ENCODE data around the gene NHERF1. TPM values are rescaled to one million over a fixed set of nuclear protein-coding genes. Genes with fewer than 3 reads are reported as not detected.

The NHERF1 gene
- polyA plus RNA-seq, 1 donor (not counting 4 experiments of a cell fraction or from before 2014, with no cell fraction given): 45.6 TPM

DNA sequence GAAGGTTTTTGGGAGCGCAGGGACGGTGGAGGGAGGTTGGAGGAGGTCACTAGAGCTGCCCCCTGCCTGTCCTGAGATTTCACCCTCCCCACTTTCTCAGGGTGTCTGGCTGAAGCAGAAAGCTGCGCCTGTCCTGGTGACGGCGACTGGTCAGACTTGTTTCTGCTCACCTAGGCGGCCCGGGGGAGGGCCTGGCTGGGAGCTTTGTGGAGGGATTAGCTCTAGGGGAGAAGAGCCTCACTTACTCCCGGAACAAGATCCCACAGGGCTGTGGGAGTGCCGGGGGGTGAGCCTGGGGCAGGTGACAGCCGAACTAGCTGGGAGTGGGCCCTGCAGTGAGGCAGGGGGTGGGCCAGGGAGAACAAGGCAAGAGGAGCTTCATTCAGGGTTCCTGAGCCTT is 11.5 kb downstream of the NHERF1 start:
- dilution Hi-C loops (cut with MboI; ENCODE audit: extremely low pct_ligation_motif_present, low sequenced_read_pairs): no loop called here
- no peak overlapping the region for H2AFZ ChIP-seq (ENCODE audit: control insufficient read depth, low read length)
- H3K9me3 ChIP-seq (ENCODE audit: control insufficient read depth, low read depth, low read length): no peaks in the 10 kb centered on the region
- FAIRE-seq (no peak), DNase-seq (ENCODE audit: low read depth, low spot score) (no peak)
- H4K20me1 ChIP-seq (ENCODE audit: control insufficient read depth, extremely low read depth, insufficient read depth, low read length): no peaks in the 10 kb centered on the region
- peaks cover 41% of the 10 kb centered on the region for H3K4me1 ChIP-seq (ENCODE audit: control insufficient read depth, extremely low read depth, insufficient read depth, low read length)
- peak overlapping the region; percentile 67 for H3K9ac ChIP-seq (ENCODE audit: control insufficient read depth, extremely low read depth, insufficient read depth, low read length)
- no peak for TF ChIP-seq EZH2 (IDR thresholded peaks at IDR 0.05; ENCODE audit: low read length)
- TF ChIP-seq, protein P1, sequence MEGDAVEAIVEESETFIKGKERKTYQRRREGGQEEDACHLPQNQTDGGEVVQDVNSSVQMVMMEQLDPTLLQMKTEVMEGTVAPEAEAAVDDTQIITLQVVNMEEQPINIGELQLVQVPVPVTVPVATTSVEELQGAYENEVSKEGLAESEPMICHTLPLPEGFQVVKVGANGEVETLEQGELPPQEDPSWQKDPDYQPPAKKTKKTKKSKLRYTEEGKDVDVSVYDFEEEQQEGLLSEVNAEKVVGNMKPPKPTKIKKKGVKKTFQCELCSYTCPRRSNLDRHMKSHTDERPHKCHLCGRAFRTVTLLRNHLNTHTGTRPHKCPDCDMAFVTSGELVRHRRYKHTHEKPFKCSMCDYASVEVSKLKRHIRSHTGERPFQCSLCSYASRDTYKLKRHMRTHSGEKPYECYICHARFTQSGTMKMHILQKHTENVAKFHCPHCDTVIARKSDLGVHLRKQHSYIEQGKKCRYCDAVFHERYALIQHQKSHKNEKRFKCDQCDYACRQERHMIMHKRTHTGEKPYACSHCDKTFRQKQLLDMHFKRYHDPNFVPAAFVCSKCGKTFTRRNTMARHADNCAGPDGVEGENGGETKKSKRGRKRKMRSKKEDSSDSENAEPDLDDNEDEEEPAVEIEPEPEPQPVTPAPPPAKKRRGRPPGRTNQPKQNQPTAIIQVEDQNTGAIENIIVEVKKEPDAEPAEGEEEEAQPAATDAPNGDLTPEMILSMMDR (optimal IDR thresholded peaks at IDR 0.05 in 1 of 3, IDR thresholded peaks at IDR 0.05 in 1 of 3, conservative IDR thresholded peaks at IDR 0.05 in 1 of 3; ENCODE audit: extremely low read depth in 1 of 3, insufficient read depth in 2 of 3, low read length in 3 of 3): no peak
- peaks cover 7% of the 10 kb centered on the region for H3K9me1 ChIP-seq (ENCODE audit: control insufficient read depth, extremely low read depth, insufficient read depth, low read length)
- H3K4me2 ChIP-seq (ENCODE audit: control insufficient read depth, extremely low read depth, insufficient read depth, low read depth, low read length): peak overlapping the region; percentile 78
- H3K27ac ChIP-seq (ENCODE audit: control insufficient read depth, insufficient read depth, low read length): peak overlapping the region; percentile 83
- H3K27me3 ChIP-seq (ENCODE audit: control insufficient read depth, extremely low read depth, insufficient read depth, low read length): no peaks in the 10 kb centered on the region
- peaks cover 40% of the 10 kb centered on the region for H3K79me2 ChIP-seq (ENCODE audit: control insufficient read depth, insufficient read depth, low read length)
- peak overlapping the region in 2 of 3 experiments; percentile 23 to 41 for H3K4me3 ChIP-seq (ENCODE audit: control insufficient read depth in 2 of 3, extremely low read depth in 1 of 3, insufficient read depth in 2 of 3, low read depth in 1 of 3, low read length in 3 of 3)
- H3K36me3 ChIP-seq (ENCODE audit: control insufficient read depth in 2 of 2, extremely low read depth in 1 of 2, insufficient read depth in 2 of 2, low read length in 2 of 2): peaks cover 3 to 6% of the 10 kb centered on the region in 2 experiments

DNA sequence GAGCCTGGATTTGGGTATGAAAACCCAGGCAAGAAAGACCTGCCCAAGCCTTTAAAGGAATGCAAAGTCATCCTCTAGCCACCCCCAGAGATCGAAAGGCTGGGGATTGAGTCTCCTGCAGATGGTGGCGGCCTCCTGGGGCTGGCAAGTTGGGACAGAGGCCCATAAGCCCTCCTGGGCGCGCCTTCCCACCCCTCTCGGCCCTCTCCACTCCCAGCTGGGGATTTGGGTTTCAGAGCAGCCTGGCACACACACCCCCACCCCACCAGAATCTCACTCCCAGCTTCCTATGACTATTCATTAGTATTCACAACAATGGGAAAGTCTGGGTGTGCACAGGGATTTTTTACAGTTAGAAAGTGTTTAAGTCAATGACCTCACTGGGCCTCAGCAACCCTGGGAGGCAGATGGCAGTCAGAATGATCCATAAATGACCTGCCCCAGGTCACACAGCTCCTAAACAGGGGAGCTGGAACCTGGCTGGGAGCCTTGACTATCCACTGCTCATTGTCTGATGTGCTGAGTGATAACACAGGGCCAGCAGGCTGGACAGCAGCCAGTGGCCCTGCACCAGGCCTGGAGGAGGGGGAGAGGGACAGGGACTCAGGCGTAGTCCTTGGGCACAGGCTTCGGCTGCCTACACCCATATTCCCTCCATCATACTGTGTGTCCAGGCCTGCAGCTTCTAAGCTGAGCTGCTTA is 12.1 kb downstream of the NHERF1 start:
- Histone ChIP-seq H4K20me1 (ENCODE audit: control insufficient read depth, extremely low read depth, insufficient read depth, low read length) (no peaks in the 10 kb centered on the region), H3K9me3 (ENCODE audit: control insufficient read depth, low read depth, low read length) (no peaks in the 10 kb centered on the region), H3K36me3 (ENCODE audit: control insufficient read depth in 2 of 2, extremely low read depth in 1 of 2, insufficient read depth in 2 of 2, low read length in 2 of 2) (peaks cover 3 to 6% of the 10 kb centered on the region in 2 experiments), H3K27me3 (ENCODE audit: control insufficient read depth, extremely low read depth, insufficient read depth, low read length) (no peaks in the 10 kb centered on the region), H2AFZ (ENCODE audit: control insufficient read depth, low read length) (no peak overlapping the region), H3K4me3 (ENCODE audit: control insufficient read depth in 2 of 3, extremely low read depth in 1 of 3, insufficient read depth in 2 of 3, low read depth in 1 of 3, low read length in 3 of 3) (peak overlapping the region in 1 of 3 experiments; percentile 41), H3K79me2 (ENCODE audit: control insufficient read depth, insufficient read depth, low read length) (peaks cover 34% of the 10 kb centered on the region), H3K4me1 (ENCODE audit: control insufficient read depth, extremely low read depth, insufficient read depth, low read length) (peaks cover 41% of the 10 kb centered on the region), H3K27ac (ENCODE audit: control insufficient read depth, insufficient read depth, low read length) (peak overlapping the region; percentile 83), H3K9ac (ENCODE audit: control insufficient read depth, extremely low read depth, insufficient read depth, low read length) (peak overlapping the region; percentile 67), H3K4me2 (ENCODE audit: control insufficient read depth, extremely low read depth, insufficient read depth, low read depth, low read length) (peak overlapping the region; percentile 78), H3K9me1 (ENCODE audit: control insufficient read depth, extremely low read depth, insufficient read depth, low read length) (peaks cover 7% of the 10 kb centered on the region)
- FAIRE-seq (peak; percentile 74), DNase-seq (ENCODE audit: low read depth, low spot score) (no peak)
- dilution Hi-C loops (cut with MboI; ENCODE audit: extremely low pct_ligation_motif_present, low sequenced_read_pairs): no loop called here
- no peak for TF ChIP-seq EZH2 (IDR thresholded peaks at IDR 0.05; ENCODE audit: low read length)
- TF ChIP-seq, protein P1 (optimal IDR thresholded peaks at IDR 0.05 in 1 of 3, IDR thresholded peaks at IDR 0.05 in 1 of 3, conservative IDR thresholded peaks at IDR 0.05 in 1 of 3; ENCODE audit: extremely low read depth in 1 of 3, insufficient read depth in 2 of 3, low read length in 3 of 3): no peak
